Activated CD8-positive, alpha-beta memory T cell treated with anti-CD3 and anti-CD28 coated beads for 24 hours (primary cell): ENCODE results near the gene NMUR1.
"Not testable (repeated sequence)": the region's sequence is repeated elsewhere in the genome, so short reads cannot be mapped to it uniquely, and the experiment has no call there.

Experiments used
- DNase-seq: peaks from one replicate; pipeline ENCODE4 v3.0.0-alpha.2; 2020

The NMUR1 gene, protein sequence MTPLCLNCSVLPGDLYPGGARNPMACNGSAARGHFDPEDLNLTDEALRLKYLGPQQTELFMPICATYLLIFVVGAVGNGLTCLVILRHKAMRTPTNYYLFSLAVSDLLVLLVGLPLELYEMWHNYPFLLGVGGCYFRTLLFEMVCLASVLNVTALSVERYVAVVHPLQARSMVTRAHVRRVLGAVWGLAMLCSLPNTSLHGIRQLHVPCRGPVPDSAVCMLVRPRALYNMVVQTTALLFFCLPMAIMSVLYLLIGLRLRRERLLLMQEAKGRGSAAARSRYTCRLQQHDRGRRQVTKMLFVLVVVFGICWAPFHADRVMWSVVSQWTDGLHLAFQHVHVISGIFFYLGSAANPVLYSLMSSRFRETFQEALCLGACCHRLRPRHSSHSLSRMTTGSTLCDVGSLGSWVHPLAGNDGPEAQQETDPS

DNA sequence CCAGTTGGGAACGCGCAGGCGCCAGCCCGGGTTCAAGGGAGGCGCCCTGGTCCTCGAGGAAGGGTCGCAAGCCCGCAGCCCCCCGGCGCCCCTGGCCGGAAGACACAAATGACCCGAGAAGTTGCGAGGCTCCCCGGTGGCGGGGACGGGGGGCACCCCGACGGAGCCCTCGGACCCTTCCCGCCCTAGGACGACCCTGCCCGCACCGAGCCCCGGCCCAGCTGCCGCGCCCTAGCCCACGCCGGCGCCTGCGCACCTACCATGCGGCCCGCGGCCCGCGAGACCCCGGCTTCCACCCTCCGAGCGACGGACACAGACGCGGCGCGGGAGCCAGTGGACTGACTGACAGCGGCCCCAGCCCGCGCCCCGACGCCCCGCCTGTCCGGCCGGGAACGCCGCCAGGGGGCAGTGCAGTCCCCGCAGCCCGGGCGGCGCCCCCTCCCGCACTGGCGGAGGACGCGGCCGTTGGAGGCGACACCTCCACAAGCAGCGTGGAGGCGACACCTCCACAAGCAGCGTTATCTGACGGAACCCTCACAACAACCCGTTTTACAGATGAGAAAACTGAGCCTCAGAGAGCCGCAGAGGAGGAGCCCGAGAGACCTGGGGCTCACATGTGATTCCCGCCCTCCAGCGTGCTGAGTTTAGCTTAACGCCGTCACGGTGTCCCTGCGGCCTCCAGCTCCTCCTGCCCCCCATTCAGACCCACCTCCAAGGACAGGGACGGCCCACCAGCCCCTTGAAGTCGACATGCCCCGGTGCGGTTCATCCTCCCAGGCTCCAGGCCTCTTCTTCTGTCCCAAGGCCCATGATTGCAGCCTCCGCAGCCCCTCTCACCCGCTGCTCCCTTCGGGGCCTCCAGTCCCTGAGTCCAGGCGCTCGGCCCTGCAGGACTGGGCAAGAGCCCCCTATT lies at the start of gene NMUR1:
TSS of gene NMUR1 (minus strand) at position 347 of the 913 bp plus-strand sequence. CDS start at position 263, 84 bp downstream.
- peak; percentile 89 for DNase-seq

DNA sequence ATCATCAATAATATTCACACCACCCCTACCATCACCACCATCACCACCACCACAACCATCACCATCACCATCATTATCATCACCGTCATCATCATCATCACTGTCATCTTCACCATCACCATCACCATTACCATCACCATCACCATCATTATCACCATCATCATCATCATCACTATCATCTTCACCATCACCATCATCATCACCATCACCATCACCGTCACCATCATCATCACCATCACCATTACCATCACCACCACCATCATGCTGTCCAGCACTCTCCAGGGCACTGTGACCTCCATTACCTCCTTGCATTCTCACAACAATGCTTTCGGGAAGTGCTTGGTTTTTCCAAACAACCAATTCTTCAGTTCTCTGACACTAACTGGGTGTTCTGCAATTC lies 49.3 kb upstream of the NMUR1 start:
- no peak for DNase-seq

- not testable (repeated sequence) for DNase-seq
Observed at GRCh38 chr2:231578655-231579054, 48.4 kb upstream of the NMUR1 start.

- no peak for DNase-seq
Observed at GRCh38 chr2:231576465-231576864, 46.2 kb upstream of the NMUR1 start.

GRCh38 chr2:231575612-231576256 lies 45.5 kb upstream of the NMUR1 start:
- DNase-seq, result no peak

- no peak for DNase-seq
Observed at GRCh38 chr2:231573698-231574421, 43.6 kb upstream of the NMUR1 start.

DNA sequence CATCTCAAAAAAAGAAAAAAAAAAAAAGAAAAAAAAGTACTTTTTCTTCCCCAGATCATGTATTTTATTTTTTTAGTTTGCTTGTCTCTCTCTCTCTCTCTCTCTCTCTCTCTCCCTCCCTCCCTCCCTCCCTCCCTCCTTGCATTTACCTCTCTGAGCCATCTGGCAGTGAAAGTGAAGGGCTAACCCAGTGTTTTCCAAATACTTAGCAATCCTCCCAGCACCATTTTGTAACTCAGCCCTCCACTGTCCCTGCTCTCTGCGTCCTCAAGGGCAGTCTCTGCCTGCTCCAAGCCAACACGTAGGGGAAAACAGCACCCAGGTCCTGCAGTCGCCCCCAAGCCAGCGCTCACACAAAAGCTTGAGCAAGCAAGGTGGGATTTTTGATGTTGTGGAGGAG lies 42.9 kb upstream of the NMUR1 start:
- DNase-seq, result no peak

GRCh38 chr2:231571661-231572191 lies 41.5 kb upstream of the NMUR1 start:
- no peak for DNase-seq

GRCh38 chr2:231570915-231571314 lies 40.7 kb upstream of the NMUR1 start:
- DNase-seq, result not testable (repeated sequence)

- no peak for DNase-seq
Observed at GRCh38 chr2:231568785-231569435, 38.7 kb upstream of the NMUR1 start.

GRCh38 chr2:231568098-231568784 lies 38.0 kb upstream of the NMUR1 start:
- no peak for DNase-seq

DNA sequence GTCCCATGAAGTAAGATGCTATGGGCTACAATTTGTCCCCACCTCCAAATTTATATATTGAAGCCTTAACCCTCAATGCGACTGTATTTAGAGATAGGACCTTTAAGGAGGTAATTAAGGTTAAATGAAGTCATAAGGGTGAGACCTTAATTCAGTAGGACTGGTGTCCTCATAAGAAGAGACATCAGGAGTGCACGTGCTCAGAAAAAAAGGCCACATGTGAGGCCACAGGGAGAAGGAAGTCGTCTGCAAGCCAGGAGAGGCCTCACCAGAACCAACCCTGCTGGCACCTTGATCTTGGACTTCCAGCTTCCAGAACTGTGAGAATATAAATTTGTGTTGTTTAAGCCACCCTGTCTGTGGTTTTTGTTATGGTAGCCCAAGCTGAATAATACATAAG lies 36.9 kb upstream of the NMUR1 start:
- DNase-seq, result no peak

GRCh38 chr2:231565887-231566594 lies 35.8 kb upstream of the NMUR1 start:
- DNase-seq, result no peak

DNA sequence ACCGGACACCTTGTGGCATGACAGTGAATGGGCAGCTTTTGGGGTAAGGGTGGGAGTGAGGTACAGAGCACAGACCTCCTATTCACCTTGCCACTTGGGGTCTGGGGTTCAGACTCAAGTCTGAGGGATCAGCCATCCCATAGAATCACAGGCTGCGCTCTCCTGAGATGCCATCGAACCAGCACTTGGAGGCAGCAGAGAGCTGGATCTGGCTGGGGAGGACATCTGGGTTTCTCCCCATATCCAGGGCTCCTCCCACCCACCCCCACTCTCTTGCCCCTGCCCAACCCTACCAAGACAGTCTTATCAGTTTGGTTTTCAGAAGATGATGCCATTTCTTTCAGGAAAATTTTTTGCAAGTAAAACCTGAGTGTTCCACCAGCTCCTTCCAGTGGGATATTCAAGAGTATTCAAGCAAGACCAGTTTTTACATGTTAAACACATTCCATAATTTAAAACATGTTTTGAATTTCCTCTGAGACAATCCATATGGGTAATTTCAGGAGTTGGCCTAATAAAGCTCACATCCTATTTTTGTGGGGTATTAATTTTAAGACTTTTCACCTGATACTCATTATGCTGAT lies 33.2 kb upstream of the NMUR1 start:
- DNase-seq, result no peak

GRCh38 chr2:231557571-231558217 lies 27.4 kb upstream of the NMUR1 start:
- peak; percentile 74 for DNase-seq

DNA sequence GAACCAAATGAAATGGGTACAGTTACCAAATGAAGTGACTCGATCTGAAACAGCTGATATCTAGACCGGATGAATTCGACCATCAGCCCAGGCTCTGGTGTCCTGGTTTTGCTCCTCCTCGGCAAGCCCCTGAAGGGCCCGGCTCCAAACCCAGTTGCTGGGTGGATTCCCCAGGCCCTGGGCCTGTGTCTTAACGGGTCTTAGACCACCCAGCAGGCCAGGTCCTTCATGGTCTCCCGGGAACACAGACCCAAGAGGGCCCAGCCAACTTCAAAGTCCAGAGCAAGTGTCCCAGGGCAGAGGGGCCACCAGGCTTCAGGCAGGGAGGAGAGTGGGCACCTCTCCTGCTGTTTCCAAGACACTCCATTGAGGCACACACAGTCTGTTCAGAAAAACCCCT lies 26.7 kb upstream of the NMUR1 start:
- DNase-seq, result no peak

DNA sequence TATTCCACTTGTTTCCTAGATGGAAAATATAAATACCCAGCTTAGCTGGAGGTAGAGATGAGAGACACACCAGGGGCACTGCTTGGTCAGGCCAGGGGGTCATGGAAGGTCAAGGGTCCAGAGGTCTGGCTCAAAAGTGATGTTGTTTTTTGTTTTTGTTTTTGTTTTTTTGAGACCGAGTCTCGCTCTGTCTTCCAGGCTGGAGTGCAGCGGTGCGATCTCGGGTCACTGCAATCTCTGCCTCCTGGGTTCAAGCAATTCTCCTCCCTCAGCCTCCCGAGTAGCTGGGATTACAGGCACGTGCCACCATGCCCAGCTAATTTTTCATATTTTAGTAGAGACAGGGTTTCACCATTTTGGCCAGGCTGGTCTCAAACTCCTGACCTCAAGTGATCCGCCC lies 26.3 kb upstream of the NMUR1 start:
- not testable (repeated sequence) for DNase-seq

GRCh38 chr2:231554748-231555545 lies 24.7 kb upstream of the NMUR1 start:
- DNase-seq, result no peak

GRCh38 chr2:231554327-231554726 lies 24.1 kb upstream of the NMUR1 start:
- no peak for DNase-seq
